K562 (cell line): ENCODE data around the gene MEF2B. TPM values are rescaled to one million over a fixed set of nuclear protein-coding genes. Genes with fewer than 3 reads are reported as not detected.

Experiments
- BHLHE40 ChIP-seq: IDR thresholded peaks from 2 replicates; pipeline ENCODE4 v1.6.1; 2011; ENCODE audit warnings: low read length, improper control_type of control experiment
- C11orf30 ChIP-seq: fragments of 450-650 bp; IDR thresholded peaks from 2 replicates; pipeline ENCODE4 v1.6.1; 2016; ENCODE audit warnings: low read depth, mild to moderate bottlenecking
- ELF2 ChIP-seq: fragments of 250-450 bp; sonication (Bioruptor Pico); IDR thresholded peaks from 2 replicates; pipeline ENCODE4 v1.5.0; 2021; ENCODE audit warnings: mild to moderate bottlenecking
- ETS2 ChIP-seq: IDR thresholded peaks from 2 replicates; pipeline ENCODE4 v1.6.1; 2016; ENCODE audit warnings: borderline replicate concordance, missing genetic modification characterization, mild to moderate bottlenecking, moderate library complexity, missing compliant biosample characterization; ENCODE audit not compliant: poor library complexity, severe bottlenecking
- EZH2 ChIP-seq: IDR thresholded peaks from 2 replicates; pipeline ENCODE4 v1.6.1; 2012; ENCODE audit warnings: low read depth, mild to moderate bottlenecking, inconsistent platforms, low read length, borderline replicate concordance
- GTF2B ChIP-seq: IDR thresholded peaks from 2 replicates; pipeline ENCODE4 v1.6.1; 2011; ENCODE audit not compliant: insufficient read length; ENCODE audit errors: extremely low read depth
- HINFP ChIP-seq: fragments of 450-650 bp; conservative IDR thresholded peaks from 2 replicates; pipeline ENCODE4 v1.6.1; 2016; ENCODE audit warnings: missing genetic modification characterization, low read depth, mild to moderate bottlenecking, control low read depth, missing compliant biosample characterization
- MLX ChIP-seq, 2 experiments: fragments of 450-650 bp in 1 of 2; sonication (generic) in 1 of 2; formaldehyde crosslinking; conservative IDR thresholded peaks; 2 replicates each; pipeline versions ENCODE4 v1.4.0 to v1.8.1; 2020 to 2022; ENCODE audit warnings: mild to moderate bottlenecking in 1 of 2, missing genetic modification reagents in 1 of 2
- MXI1 ChIP-seq: IDR thresholded peaks from 2 replicates; pipeline ENCODE4 v1.6.1; 2011; ENCODE audit warnings: low read depth, mild to moderate bottlenecking, improper control_type of control experiment, low read length
- MYC ChIP-seq, 2 experiments: fragments of 250-450 bp in 1 of 2; sonication (Bioruptor Pico) in 1 of 2; IDR thresholded peaks; 2 replicates each; pipeline versions ENCODE4 v1.5.1 to v1.6.1; 2012 to 2021; ENCODE audit warnings: low read depth in 2 of 2, borderline replicate concordance in 1 of 2, improper control_type of control experiment in 1 of 2, low read length in 1 of 2, mild to moderate bottlenecking in 1 of 2, moderate library complexity in 1 of 2
- POLR2H ChIP-seq: IDR thresholded peaks from 2 replicates; pipeline ENCODE4 v1.6.1; 2016; ENCODE audit warnings: missing genetic modification characterization, low read depth, mild to moderate bottlenecking, control low read depth, missing compliant biosample characterization, moderate library complexity
- PURB ChIP-seq: sonication (generic); formaldehyde crosslinking; IDR thresholded peaks from 2 replicates; pipeline ENCODE4 v1.9.0; 2021; ENCODE audit warnings: low read depth, mild to moderate bottlenecking, missing genetic modification reagents
- RBM14 ChIP-seq: fragments of 200-400 bp; formaldehyde crosslinking; IDR thresholded peaks from 2 replicates; pipeline ENCODE4 v1.6.1; 2018; ENCODE audit warnings: low read depth, mild to moderate bottlenecking, low read length, moderate library complexity, borderline replicate concordance; ENCODE audit not compliant: insufficient read depth
- RUNX1 ChIP-seq: sonication (generic); IDR thresholded peaks from 2 replicates; pipeline ENCODE4 v1.6.1; 2016; ENCODE audit warnings: antibody characterized with exemption, low read depth
- SAFB2 ChIP-seq: fragments of 200-400 bp; formaldehyde crosslinking; IDR thresholded peaks from 2 replicates; pipeline ENCODE4 v1.6.1; 2018; ENCODE audit warnings: borderline replicate concordance, low read length, low read depth, moderate library complexity; ENCODE audit not compliant: severe bottlenecking
- THRB ChIP-seq: fragments of 450-650 bp; formaldehyde crosslinking; conservative IDR thresholded peaks from 2 replicates; pipeline ENCODE4 v1.4.0; 2022; ENCODE audit warnings: mild to moderate bottlenecking, missing genetic modification characterization
- ZFP91 ChIP-seq: sonication (generic); formaldehyde crosslinking; IDR thresholded peaks from 2 replicates; pipeline ENCODE4 v1.8.0; 2022; ENCODE audit warnings: mild to moderate bottlenecking, missing genetic modification reagents
- ZNF124 ChIP-seq: sonication (generic); formaldehyde crosslinking; IDR thresholded peaks from 2 replicates; pipeline ENCODE4 v1.8.1; 2022; ENCODE audit warnings: missing genetic modification reagents
- ZNF253 ChIP-seq: fragments of 250-450 bp; sonication (Bioruptor Pico); conservative IDR thresholded peaks from 2 replicates; pipeline ENCODE4 v1.6.1; 2021; ENCODE audit warnings: mild to moderate bottlenecking
- ZNF551 ChIP-seq: fragments of 250-450 bp; sonication (Bioruptor Pico); IDR thresholded peaks from 2 replicates; pipeline ENCODE4 v1.5.0; 2021; ENCODE audit warnings: mild to moderate bottlenecking, moderate library complexity
- ZNF77 ChIP-seq: fragments of 250-450 bp; sonication (Bioruptor Pico); IDR thresholded peaks from 2 replicates; pipeline ENCODE4 v1.5.0; 2020
- ZSCAN32 ChIP-seq: fragments of 450-650 bp; formaldehyde crosslinking; IDR thresholded peaks from 2 replicates; pipeline ENCODE4 v1.4.0; 2020; ENCODE audit warnings: mild to moderate bottlenecking, moderate library complexity
- polyA plus RNA-seq, 8 experiments: library from polyadenylated mRNA; depleted of rRNA in 4 of 8; stranded (reverse) in 5 of 8; unstranded in 3 of 8; fragments of >200 nt; fragmentation: Nextera tagmentation in 2 of 8; fragmentation: Illumina TruSeq in 1 of 8; extraction: Ambion mirVana in 2 of 8; extraction: Trizol in 1 of 8; gene quantifications; 2 replicates each; pipeline versions ENCODE4 v1.2.1 to v1.2.3, GENCODE V29; 2011 to 2014; ENCODE audit warnings: inconsistent platforms in 1 of 8, missing spikeins in 1 of 8
- total RNA-seq, 7 experiments: library from RNA; depleted of rRNA in 6 of 7; stranded (reverse); fragments of >200 nt in 6 of 7; fragmentation: Illumina TruSeq in 2 of 7; extraction: Trizol in 2 of 7; gene quantifications; 2 replicates each; pipeline versions ENCODE4 v1.2.1 to v1.2.3, GENCODE V29; 2011 to 2021; ENCODE audit warnings: low replicate concordance in 1 of 7

The MEF2B gene
- total and polyA plus RNA-seq, 9 of the 15 experiments (the other 6 are each of a cell fraction or from before 2014, with no cell fraction given): 0.14 to 1.9 (median 0.71) TPM; not detected in 3

GRCh38 chr19:19217099-19217498 lies 47.0 kb upstream of the MEF2B start (continued):
- TF ChIP-seq THRB (no peak), BHLHE40 (no peak), ZNF551 (CRISPR knock-in tag) (no peak), ZNF124 (CRISPR knock-in tag) (no peak), ZSCAN32 (CRISPR knock-in tag) (no peak), MYC (IDR thresholded peaks at IDR 0.05; ENCODE audit: low read depth, low read length) (no peak), MYC (CRISPR knock-in tag; IDR thresholded peaks at IDR 0.05; ENCODE audit: borderline replicate concordance, low read depth) (no peak), POLR2H (no peak), SAFB2 (no peak), ETS2 (no peak), MXI1 (no peak), GTF2B (no peak), C11orf30 (0 out of 2 replicates have a peak, but pooled peaks have one; percentile 33), ZNF77 (no peak), EZH2 (no peak), ZNF253 (CRISPR knock-in tag) (no peak), PURB (CRISPR knock-in tag) (no peak), RUNX1 (no peak), RBM14 (no peak), HINFP (no peak), ELF2 (CRISPR knock-in tag) (no peak), MLX (CRISPR knock-in tag; conservative IDR thresholded peaks at IDR 0.05) (no peak), ZFP91 (CRISPR knock-in tag) (no peak)
